ENCODE measurements around the gene FES.

- TF ChIP-seq, protein P1, sequence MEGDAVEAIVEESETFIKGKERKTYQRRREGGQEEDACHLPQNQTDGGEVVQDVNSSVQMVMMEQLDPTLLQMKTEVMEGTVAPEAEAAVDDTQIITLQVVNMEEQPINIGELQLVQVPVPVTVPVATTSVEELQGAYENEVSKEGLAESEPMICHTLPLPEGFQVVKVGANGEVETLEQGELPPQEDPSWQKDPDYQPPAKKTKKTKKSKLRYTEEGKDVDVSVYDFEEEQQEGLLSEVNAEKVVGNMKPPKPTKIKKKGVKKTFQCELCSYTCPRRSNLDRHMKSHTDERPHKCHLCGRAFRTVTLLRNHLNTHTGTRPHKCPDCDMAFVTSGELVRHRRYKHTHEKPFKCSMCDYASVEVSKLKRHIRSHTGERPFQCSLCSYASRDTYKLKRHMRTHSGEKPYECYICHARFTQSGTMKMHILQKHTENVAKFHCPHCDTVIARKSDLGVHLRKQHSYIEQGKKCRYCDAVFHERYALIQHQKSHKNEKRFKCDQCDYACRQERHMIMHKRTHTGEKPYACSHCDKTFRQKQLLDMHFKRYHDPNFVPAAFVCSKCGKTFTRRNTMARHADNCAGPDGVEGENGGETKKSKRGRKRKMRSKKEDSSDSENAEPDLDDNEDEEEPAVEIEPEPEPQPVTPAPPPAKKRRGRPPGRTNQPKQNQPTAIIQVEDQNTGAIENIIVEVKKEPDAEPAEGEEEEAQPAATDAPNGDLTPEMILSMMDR (IDR thresholded peaks at IDR 0.05) = no peak
- TF ChIP-seq EP300 (IDR thresholded peaks at IDR 0.05) = no peak
These were observed 44.0 kb upstream of the FES start for GRCh38 chr15:90840157-90840855.
